Neural progenitor cell (in vitro differentiated cells): ENCODE data around the gene C9orf72.

Experiments
- EZH2 ChIP-seq: fragments of 200-600 bp; sonication (generic); IDR thresholded peaks from 2 replicates; pipeline ENCODE4 v1.6.1; 2017; ENCODE audit warnings: antibody characterized with exemption, mild to moderate bottlenecking, moderate library complexity
- EZH2phosphoT487 ChIP-seq: fragments of 200-600 bp; sonication (generic); IDR thresholded peaks from 2 replicates; pipeline ENCODE4 v1.6.1; 2017; ENCODE audit warnings: antibody characterized with exemption
- TF ChIP-seq, protein P1 (sequence below): fragments of 200-600 bp; sonication (generic); IDR thresholded peaks from 2 replicates; pipeline ENCODE4 v1.5.1; 2017; ENCODE audit warnings: antibody characterized with exemption, mild to moderate bottlenecking

DNA sequence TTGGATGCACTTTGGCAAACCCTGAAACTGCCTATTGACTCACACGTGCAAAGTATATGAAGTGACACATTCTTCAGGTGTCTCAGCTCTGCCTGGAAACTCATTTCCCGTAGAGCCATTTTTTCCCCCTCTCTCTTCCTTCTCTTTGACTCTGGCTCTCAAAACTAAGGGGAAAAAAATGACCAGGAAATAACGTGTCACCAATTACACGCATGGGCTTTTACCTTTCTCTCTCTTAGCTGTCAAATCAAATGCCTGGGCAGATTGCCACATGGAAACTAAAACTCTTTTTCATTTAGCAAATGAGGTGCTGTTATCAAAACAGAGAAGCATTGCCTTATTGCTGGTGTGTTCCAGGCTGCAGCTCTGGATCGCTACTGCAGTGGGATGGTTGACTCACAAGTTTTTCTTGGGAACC lies 67.5 kb downstream of the C9orf72 start:
- TF ChIP-seq, protein P1, sequence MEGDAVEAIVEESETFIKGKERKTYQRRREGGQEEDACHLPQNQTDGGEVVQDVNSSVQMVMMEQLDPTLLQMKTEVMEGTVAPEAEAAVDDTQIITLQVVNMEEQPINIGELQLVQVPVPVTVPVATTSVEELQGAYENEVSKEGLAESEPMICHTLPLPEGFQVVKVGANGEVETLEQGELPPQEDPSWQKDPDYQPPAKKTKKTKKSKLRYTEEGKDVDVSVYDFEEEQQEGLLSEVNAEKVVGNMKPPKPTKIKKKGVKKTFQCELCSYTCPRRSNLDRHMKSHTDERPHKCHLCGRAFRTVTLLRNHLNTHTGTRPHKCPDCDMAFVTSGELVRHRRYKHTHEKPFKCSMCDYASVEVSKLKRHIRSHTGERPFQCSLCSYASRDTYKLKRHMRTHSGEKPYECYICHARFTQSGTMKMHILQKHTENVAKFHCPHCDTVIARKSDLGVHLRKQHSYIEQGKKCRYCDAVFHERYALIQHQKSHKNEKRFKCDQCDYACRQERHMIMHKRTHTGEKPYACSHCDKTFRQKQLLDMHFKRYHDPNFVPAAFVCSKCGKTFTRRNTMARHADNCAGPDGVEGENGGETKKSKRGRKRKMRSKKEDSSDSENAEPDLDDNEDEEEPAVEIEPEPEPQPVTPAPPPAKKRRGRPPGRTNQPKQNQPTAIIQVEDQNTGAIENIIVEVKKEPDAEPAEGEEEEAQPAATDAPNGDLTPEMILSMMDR: no peak
- TF ChIP-seq EZH2 (no peak), EZH2phosphoT487 (no peak)
